Naive B cell (primary cell): ENCODE results near the gene PLGRKT. TPM values are rescaled to one million over a fixed set of nuclear protein-coding genes. Genes with fewer than 3 reads are reported as not detected.
"Not testable (repeated sequence)": the region's sequence is repeated elsewhere in the genome, so short reads cannot be mapped to it uniquely, and the experiment has no call there.

Experiments
- ATAC-seq, 2 donors: fragments of 150-1000 bp; cut with Tn5 transposase; 2 replicates each; pipeline ENCODE4 v1.10.0; 2021; ENCODE audit warnings: low read depth in 2 of 2, mild to moderate bottlenecking in 2 of 2, moderate library complexity in 2 of 2
- DNase-seq: peaks from one replicate; pipeline ENCODE4 v3.0.0; 2022
- H3K27ac Mint-ChIP-seq, 6 donors: one replicate each; pipeline ENCODE4 v1.8.0; 2020 to 2022; ENCODE audit warnings: mild to moderate bottlenecking in 6 of 6, mixed read lengths in 6 of 6, moderate library complexity in 5 of 6, inconsistent platforms in 2 of 6
- H3K27me3 Mint-ChIP-seq, 3 donors: one replicate each; pipeline ENCODE4 v1.8.0; 2021 to 2022; ENCODE audit warnings: mixed read lengths in 3 of 3, mild to moderate bottlenecking in 1 of 3
- H3K36me3 Mint-ChIP-seq, 2 donors: one replicate each; pipeline ENCODE4 v1.8.0; 2020 to 2022; ENCODE audit warnings: mixed read lengths in 2 of 2, inconsistent platforms in 1 of 2, mild to moderate bottlenecking in 1 of 2
- H3K4me1 Mint-ChIP-seq, 3 donors: one replicate each; pipeline ENCODE4 v1.8.0; 2020 to 2022; ENCODE audit warnings: mixed read lengths in 3 of 3, inconsistent platforms in 1 of 3, mild to moderate bottlenecking in 1 of 3, moderate library complexity in 1 of 3
- H3K4me3 Mint-ChIP-seq, 8 donors: one replicate each; pipeline ENCODE4 v1.8.0; 2020 to 2022; ENCODE audit warnings: mild to moderate bottlenecking in 8 of 8, mixed read lengths in 8 of 8, moderate library complexity in 8 of 8, inconsistent platforms in 2 of 8
- H3K9me3 Mint-ChIP-seq, 7 donors: one replicate each; pipeline ENCODE4 v1.8.0; 2020 to 2022; ENCODE audit warnings: mixed read lengths in 7 of 7, mild to moderate bottlenecking in 5 of 7, inconsistent platforms in 2 of 7, moderate library complexity in 1 of 7
- polyA plus RNA-seq, 6 donors: library from polyadenylated mRNA; unstranded; fragments of 300-500 nt; fragmentation: Illumina TruSeq; gene quantifications; one replicate each; pipeline ENCODE4 v1.2.3, GENCODE V29; 2021; ENCODE audit warnings: low read depth in 6 of 6

Gene PLGRKT
- polyA plus RNA-seq, 6 donors from 2014 or later: 30.3 to 61.6 (median 49.1) TPM

DNA sequence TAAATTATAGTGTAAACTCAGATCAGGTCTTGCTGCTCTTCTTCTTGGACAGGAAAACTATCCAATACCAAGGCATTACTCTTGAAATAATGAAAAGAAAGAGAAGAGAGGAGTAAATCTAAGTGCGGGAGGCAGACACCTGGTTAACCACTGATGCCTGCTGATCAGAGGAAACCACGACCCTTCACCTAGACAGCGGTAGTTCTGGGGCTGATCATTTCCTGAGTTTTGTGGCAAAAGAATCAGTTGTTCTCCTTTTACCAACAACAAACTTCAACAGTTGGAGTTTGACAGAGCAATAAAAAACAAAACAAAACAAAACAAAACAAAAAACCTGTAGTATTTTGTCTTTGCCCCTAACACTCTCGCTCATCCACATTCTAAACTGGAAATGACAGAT is 101.0 kb downstream of the PLGRKT start:
- H3K9me3 Mint-ChIP-seq: no peaks in the 10 kb centered on the region
- peak overlapping the region in 2 of 6 donors; percentile 34 to 48 for H3K27ac Mint-ChIP-seq
- peak in 1 of 2 donors; percentile 21 for ATAC-seq
- peaks cover 4 to 14% (median 8%) of the 10 kb centered on the region in 3 donors for H3K4me1 Mint-ChIP-seq
- H3K27me3 Mint-ChIP-seq: no peaks in the 10 kb centered on the region
- H3K36me3 Mint-ChIP-seq: no peaks in the 10 kb centered on the region
- peak; percentile 24 for DNase-seq
- H3K4me3 Mint-ChIP-seq: peak overlapping the region in 2 of 8 donors; percentile 44 to 53

DNA sequence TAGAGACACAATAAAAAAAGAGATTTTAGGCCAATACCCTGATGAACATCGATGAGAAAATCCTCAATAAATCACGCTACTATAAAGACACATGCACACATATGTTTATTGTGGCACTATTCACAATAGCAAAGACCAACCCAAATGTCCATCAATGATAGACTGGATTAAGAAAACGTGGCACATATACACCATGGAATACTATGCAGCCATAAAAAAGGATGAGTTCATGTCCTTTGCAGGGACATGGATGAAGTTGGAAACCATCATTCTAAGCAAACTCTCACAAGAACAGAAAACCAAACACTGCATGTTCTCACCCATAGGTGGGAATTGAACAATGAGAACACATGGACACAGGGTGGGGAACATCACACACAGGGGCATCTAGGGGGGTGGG is 106.4 kb downstream of the PLGRKT start:
- H3K4me1 Mint-ChIP-seq, H3K9me3 Mint-ChIP-seq, H3K27ac Mint-ChIP-seq, ATAC-seq, H3K4me3 Mint-ChIP-seq, DNase-seq, H3K27me3 Mint-ChIP-seq: not testable (repeated sequence)
- peaks cover 0 to 12% of the 10 kb centered on the region in 2 donors for H3K36me3 Mint-ChIP-seq

DNA sequence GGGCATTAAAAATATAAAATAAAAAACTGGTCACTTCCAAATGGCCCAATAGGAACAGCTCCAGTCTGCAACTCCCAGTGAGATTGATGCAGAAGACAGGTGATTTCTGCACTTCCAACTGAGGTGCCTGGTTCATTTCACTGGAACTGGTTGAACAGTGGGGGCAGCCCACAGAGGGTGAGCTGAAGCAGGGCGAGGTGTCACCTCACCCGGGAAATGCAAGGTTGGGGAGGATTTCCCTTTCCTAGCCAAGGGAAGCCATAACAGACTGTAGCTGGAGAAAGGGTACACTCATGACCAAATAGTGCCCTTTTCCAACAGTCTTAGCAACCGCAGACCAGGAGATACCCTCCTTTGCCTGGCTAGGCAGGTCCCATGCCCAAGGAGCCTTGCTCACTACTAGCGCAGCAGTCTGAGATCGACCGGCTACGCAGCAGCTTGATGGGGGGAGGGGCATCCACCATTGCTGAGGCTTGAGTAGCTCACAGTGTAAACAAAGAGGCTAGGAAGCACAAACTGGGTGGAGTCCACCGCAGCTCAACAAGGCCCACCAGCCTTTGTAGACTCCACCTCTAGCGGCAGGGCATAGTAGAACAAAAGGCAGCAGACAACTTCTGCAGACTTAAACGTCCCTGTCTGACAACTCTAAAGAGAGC is 110.7 kb downstream of the PLGRKT start:
- no peak for DNase-seq
- no peaks in the 10 kb centered on the region for H3K27me3 Mint-ChIP-seq
- H3K4me1 Mint-ChIP-seq: no peaks in the 10 kb centered on the region
- peaks cover 0 to 12% of the 10 kb centered on the region in 2 donors for H3K36me3 Mint-ChIP-seq
- peaks cover 0 to 10% (median 3%) of the 10 kb centered on the region in 7 donors for H3K9me3 Mint-ChIP-seq
- no peak for ATAC-seq
- H3K4me3 Mint-ChIP-seq: no peak overlapping the region
- no peak overlapping the region for H3K27ac Mint-ChIP-seq

DNA sequence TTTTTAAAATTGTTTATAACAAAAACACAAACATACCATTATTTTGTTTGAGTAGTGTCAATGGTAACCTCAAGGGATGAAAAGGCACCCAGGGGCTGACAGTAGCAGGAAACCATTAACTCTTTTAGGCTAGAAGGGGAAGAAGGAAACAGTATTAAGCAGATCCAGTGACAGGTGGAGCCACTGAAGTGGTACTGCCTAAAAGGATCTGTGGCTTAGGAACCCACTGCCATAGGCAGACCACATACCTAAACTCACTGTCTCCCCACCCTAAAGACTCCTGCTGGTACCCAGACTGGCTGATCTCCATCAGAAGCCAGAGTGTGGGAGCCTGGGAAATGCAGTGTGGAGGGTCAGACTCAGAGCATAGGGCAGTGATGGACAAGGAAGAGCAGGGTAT is 111.5 kb downstream of the PLGRKT start:
- ATAC-seq: no peak

DNA sequence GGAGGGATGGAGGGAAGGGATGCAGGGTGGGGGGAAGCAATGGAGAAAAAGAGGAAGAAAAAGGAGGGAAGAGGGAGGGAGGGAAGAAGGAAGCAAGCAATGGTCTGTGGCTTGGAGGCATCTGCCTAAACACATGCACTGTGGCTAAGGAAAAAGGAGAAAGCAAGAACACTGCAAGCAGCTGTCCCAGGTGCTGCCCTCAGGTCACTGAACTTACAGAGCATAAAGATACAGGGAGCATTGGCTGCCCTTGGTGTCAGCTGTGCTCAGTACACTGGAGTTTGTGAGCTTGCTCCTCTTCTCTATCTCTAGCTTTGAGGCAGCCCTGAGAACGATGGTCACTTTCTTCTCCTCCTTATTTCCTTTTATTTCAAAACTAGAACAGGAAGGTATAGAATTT is 116.1 kb downstream of the PLGRKT start:
- not testable (repeated sequence) for ATAC-seq, H3K36me3 Mint-ChIP-seq, H3K27ac Mint-ChIP-seq, H3K4me3 Mint-ChIP-seq, H3K27me3 Mint-ChIP-seq, DNase-seq, H3K4me1 Mint-ChIP-seq, H3K9me3 Mint-ChIP-seq

More for the DNA sequence above, 111.5 kb downstream of the PLGRKT start:
- H3K27ac Mint-ChIP-seq: no peak overlapping the region
- H3K4me3 Mint-ChIP-seq: no peak overlapping the region
- H3K4me1 Mint-ChIP-seq: no peaks in the 10 kb centered on the region
- H3K36me3 Mint-ChIP-seq: peaks cover 0 to 12% of the 10 kb centered on the region in 2 donors
- DNase-seq: no peak
- no peaks in the 10 kb centered on the region for H3K27me3 Mint-ChIP-seq
- peaks cover 0 to 10% (median 3%) of the 10 kb centered on the region in 7 donors for H3K9me3 Mint-ChIP-seq

DNA sequence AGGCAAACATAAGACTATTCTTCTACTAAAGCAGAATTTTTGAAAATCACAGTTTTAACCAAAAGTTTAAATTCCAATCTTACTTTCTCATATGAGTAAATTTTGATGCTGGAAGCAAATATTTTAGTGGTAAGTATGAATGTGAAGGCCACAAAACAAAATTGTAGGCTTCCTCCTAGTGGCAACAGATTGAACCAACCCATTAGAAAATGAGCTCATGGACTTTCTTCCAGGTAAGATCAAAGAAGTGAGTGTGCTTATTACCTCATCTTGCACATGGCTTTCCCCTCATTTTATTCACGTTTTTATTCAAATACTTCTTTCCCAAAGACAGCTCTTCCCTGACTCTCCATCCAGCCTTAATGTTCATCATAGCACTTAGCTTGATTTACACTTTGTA is 116.7 kb downstream of the PLGRKT start:
- Mint-ChIP-seq H3K4me1 (no peaks in the 10 kb centered on the region), H3K27ac (no peak overlapping the region), H3K4me3 (no peak overlapping the region), H3K36me3 (no peaks in the 10 kb centered on the region), H3K9me3 (peaks cover 3 to 12% (median 8%) of the 10 kb centered on the region in 7 donors), H3K27me3 (no peaks in the 10 kb centered on the region)
- DNase-seq (no peak), ATAC-seq (no peak)

DNA sequence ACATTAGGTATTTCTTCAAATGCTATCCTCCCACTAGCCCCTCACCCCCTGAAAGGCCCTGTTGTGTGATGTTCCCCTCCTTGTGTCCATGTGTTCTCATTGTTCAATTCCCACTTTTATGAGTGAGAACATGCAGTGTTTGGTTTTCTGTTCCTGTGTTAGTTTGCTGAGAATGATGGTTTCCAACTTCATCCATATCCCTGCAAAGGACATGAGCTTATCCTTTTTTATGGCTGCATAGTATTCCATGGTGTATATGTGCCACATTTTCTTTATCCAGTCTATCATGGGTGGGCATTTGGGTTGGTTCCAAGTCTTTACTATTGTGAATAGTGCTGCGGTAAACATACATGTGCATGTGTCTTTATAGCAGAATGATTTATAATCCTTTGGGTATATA is 121.3 kb downstream of the PLGRKT start:
- not testable (repeated sequence) for DNase-seq, H3K27ac Mint-ChIP-seq, H3K4me1 Mint-ChIP-seq, ATAC-seq, H3K27me3 Mint-ChIP-seq
- H3K4me3 Mint-ChIP-seq: peak overlapping the region in 1 of 8 donors; percentile 18
- peaks cover 12 to 13% of the 10 kb centered on the region in 2 donors for H3K36me3 Mint-ChIP-seq
- H3K9me3 Mint-ChIP-seq: peaks cover 11 to 32% (median 24%) of the 10 kb centered on the region in 7 donors

DNA sequence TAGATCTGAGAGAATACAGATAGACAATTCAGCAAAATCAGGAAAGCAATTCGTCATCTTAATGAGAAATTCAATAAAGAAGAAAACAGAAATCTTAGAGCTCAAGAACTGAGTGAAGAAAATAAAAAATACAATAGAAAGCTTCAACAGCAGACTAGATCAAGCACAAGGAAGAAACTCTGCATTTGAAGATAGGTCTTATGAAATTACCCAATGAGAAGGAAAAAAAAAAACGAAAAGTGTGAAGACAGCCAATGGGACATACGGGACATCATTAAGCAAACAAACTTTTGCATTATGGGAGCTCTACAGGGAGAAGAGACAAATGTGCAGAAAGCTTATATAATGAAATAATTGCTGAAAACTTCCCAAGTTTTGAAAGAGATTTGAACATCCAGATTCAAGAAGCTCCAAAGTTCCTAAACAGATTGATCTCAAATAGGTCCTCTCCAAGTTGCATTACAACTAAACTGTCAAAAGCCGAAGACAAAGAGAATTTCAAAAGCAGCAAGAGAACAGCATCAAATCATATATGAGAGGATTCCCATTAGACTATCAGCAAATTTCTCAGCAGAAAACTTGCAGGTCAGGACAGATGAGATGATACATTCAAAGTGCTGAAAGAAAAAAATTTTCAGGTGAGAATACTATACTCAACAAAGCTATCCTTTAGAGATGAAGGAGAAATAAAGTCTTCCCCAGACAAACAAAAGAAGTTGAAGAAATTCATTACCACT is 122.4 kb downstream of the PLGRKT start:
- no peak overlapping the region for H3K4me3 Mint-ChIP-seq
- H3K36me3 Mint-ChIP-seq: peaks cover 12 to 17% of the 10 kb centered on the region in 2 donors
- no peak for DNase-seq
- peaks cover 0 to 14% (median 5%) of the 10 kb centered on the region in 3 donors for H3K27me3 Mint-ChIP-seq
- H3K9me3 Mint-ChIP-seq: peaks cover 11 to 32% (median 24%) of the 10 kb centered on the region in 7 donors
- ATAC-seq: no peak
- H3K4me1 Mint-ChIP-seq: no peaks in the 10 kb centered on the region
- H3K27ac Mint-ChIP-seq: peak overlapping the region in 1 of 6 donors; percentile 66

DNA sequence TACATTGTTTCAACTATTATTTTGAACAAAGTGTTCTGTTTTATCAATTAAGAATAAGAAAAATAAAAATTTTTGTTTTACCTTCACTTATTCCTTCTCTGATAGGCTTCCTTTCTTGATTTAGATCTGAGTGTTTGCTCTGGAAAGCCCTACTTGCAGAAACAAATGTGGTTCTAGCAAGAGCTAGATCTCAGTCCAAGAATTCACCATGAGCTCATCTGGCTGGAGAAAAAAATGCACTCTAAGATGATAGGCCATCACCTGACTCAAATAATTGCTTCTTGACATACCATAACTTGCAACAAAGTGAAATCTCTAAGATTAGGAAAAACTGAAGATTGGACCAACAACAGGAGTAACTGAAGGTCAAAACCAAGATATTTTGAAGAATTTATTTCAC is 126.9 kb downstream of the PLGRKT start:
- no peak for DNase-seq
- Mint-ChIP-seq H3K4me3 (no peak overlapping the region), H3K4me1 (no peaks in the 10 kb centered on the region), H3K9me3 (peaks cover 8 to 22% (median 14%) of the 10 kb centered on the region in 7 donors), H3K27ac (no peak overlapping the region), H3K27me3 (peaks cover 0 to 34% (median 5%) of the 10 kb centered on the region in 3 donors), H3K36me3 (peaks cover 12 to 17% of the 10 kb centered on the region in 2 donors)
- ATAC-seq: no peak

Other genes starting within 250 kb of the PLGRKT start
- not detected for gene INSL4, start 206.5 kb downstream of the PLGRKT start, polyA plus RNA-seq
- gene RLN2, start 133.2 kb downstream of the PLGRKT start, polyA plus RNA-seq: 10 to 100 TPM in 1 of 6 donors, 1 to 10 TPM in 4, not detected in 1; 2.2 to 10.6 (median 5.5) TPM
- gene RLN1, start 98.0 kb downstream of the PLGRKT start, polyA plus RNA-seq: 1 to 10 TPM in 1 of 6 donors, under 1 TPM in 2, not detected in 3; 0.40 to 1.3 (median 0.59) TPM
- gene CD274, start 12.6 kb upstream of the PLGRKT start, polyA plus RNA-seq: under 1 TPM in 5 of 6 donors, not detected in 1; 0.29 to 0.61 (median 0.40) TPM
- under 1 TPM in 2 of 6 donors, not detected in 4; 0.13 to 0.49 TPM for gene PDCD1LG2, start 72.6 kb upstream of the PLGRKT start, polyA plus RNA-seq
- 10 to 100 TPM in 5 of 6 donors, 1 to 10 TPM in 1; 9.5 to 14.2 (median 10.9) TPM for gene RIC1, start 191.2 kb upstream of the PLGRKT start, polyA plus RNA-seq